Type B pancreatic cell (in vitro differentiated cells): ENCODE measurements around the gene STXBP6. TPM values are rescaled to one million over a fixed set of nuclear protein-coding genes. Genes with fewer than 3 reads are reported as not detected.

Experiments used
- DNase-seq: peaks from one replicate; pipeline ENCODE4 v3.0.0; 2021; ENCODE audit warnings: mixed read lengths; ENCODE audit not compliant: unreplicated experiment; ENCODE audit errors: extremely low spot score
- H3K27ac Mint-ChIP-seq: 2 replicates; pipeline ENCODE4 v1.8.0; 2021; ENCODE audit warnings: mild to moderate bottlenecking, mixed read lengths
- H3K27me3 Mint-ChIP-seq: 2 replicates; pipeline ENCODE4 v1.8.0; 2021; ENCODE audit warnings: mixed read lengths
- H3K36me3 Mint-ChIP-seq: 2 replicates; pipeline ENCODE4 v1.8.0; 2021; ENCODE audit warnings: mixed read lengths
- H3K4me1 Mint-ChIP-seq: one replicate; pipeline ENCODE4 v1.8.0; 2021; ENCODE audit warnings: mixed read lengths; ENCODE audit not compliant: unreplicated experiment
- H3K4me3 Mint-ChIP-seq: 2 replicates; pipeline ENCODE4 v1.8.0; 2021; ENCODE audit warnings: mild to moderate bottlenecking, mixed read lengths
- H3K9me3 Mint-ChIP-seq: 2 replicates; pipeline ENCODE4 v1.8.0; 2021; ENCODE audit warnings: mixed read lengths
- CTCF ChIP-seq: fragments of 200-600 bp; sonication (generic); conservative IDR thresholded peaks from 2 replicates; pipeline ENCODE4 v1.5.0; 2021; ENCODE audit warnings: antibody characterized with exemption, mild to moderate bottlenecking
- total RNA-seq: library from RNA; stranded (reverse); gene quantifications from 2 replicates; pipeline ENCODE4 v1.2.1, GENCODE V29; 2021; ENCODE audit warnings: low replicate concordance

The STXBP6 gene
- total RNA-seq, 1 donor from 2014 or later = 17.0 TPM

DNA sequence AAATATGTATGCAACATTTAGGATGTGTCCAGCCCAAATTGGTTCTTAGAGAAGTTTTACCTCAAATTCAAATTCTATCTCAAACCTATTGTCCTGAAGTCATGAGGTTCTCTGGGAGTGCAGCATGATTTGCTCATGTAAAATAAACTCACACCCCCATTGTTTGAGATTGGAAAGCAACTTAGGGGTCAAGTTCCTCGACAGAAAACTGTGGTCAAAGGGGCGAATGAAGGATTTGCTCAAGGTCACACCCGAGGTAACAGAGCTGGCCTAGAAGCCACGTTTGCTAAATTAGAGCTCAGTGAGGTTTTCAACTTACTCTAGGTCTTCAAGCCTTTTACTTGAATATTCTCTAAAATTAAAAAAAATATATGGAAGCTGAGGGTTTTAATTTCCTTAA, 218.3 kb downstream of the STXBP6 start:
- Mint-ChIP-seq H3K27ac (no peak overlapping the region), H3K4me1 (no peaks in the 10 kb centered on the region), H3K27me3 (no peaks in the 10 kb centered on the region), H3K9me3 (no peaks in the 10 kb centered on the region), H3K4me3 (no peak overlapping the region), H3K36me3 (peaks cover 9% of the 10 kb centered on the region)
- no peak for DNase-seq
- no peak for TF ChIP-seq CTCF

GRCh38 chr14:24829862-24830261, 220.1 kb downstream of the STXBP6 start:
- no peak for DNase-seq
- H3K36me3 Mint-ChIP-seq = peaks cover 9% of the 10 kb centered on the region
- no peak overlapping the region for H3K27ac Mint-ChIP-seq
- H3K27me3 Mint-ChIP-seq = no peaks in the 10 kb centered on the region
- TF ChIP-seq CTCF = no peak
- H3K4me1 Mint-ChIP-seq = no peaks in the 10 kb centered on the region
- H3K4me3 Mint-ChIP-seq = no peak overlapping the region
- no peaks in the 10 kb centered on the region for H3K9me3 Mint-ChIP-seq

GRCh38 chr14:24828486-24828885, 221.5 kb downstream of the STXBP6 start:
- Mint-ChIP-seq H3K4me1 (no peaks in the 10 kb centered on the region), H3K27ac (no peak overlapping the region), H3K27me3 (no peaks in the 10 kb centered on the region), H3K36me3 (peaks cover 5% of the 10 kb centered on the region), H3K4me3 (no peak overlapping the region), H3K9me3 (no peaks in the 10 kb centered on the region)
- DNase-seq = no peak
- no peak for TF ChIP-seq CTCF

GRCh38 chr14:24826390-24826789, 223.6 kb downstream of the STXBP6 start:
- Mint-ChIP-seq H3K4me1 (no peaks in the 10 kb centered on the region), H3K4me3 (no peak overlapping the region), H3K36me3 (peaks cover 5% of the 10 kb centered on the region), H3K9me3 (no peaks in the 10 kb centered on the region), H3K27ac (no peak overlapping the region), H3K27me3 (no peaks in the 10 kb centered on the region)
- no peak for DNase-seq
- TF ChIP-seq CTCF = no peak

DNA sequence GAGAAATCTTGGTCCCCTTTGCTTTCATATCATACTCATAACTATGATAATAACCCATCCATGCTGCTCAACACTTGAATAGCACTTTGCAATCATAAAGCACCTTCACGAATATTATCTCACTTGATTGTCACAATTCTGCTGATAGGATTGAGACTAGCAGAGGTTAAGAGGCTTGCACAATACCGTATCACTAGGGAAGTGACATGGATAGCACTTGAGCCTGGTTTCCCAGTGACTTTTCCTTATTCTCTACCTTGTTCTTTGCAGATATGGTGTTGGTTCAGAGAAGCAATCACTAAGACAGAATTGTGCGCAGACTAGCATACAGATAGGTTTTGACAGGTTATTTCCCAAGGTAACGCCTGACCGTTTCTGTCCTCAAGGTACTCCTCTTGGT, 229.3 kb downstream of the STXBP6 start:
- Mint-ChIP-seq H3K4me3 (no peak overlapping the region), H3K27ac (no peak overlapping the region), H3K36me3 (no peaks in the 10 kb centered on the region), H3K4me1 (peaks cover 26% of the 10 kb centered on the region), H3K9me3 (no peaks in the 10 kb centered on the region), H3K27me3 (no peaks in the 10 kb centered on the region)
- no peak for DNase-seq
- TF ChIP-seq CTCF = no peak

DNA sequence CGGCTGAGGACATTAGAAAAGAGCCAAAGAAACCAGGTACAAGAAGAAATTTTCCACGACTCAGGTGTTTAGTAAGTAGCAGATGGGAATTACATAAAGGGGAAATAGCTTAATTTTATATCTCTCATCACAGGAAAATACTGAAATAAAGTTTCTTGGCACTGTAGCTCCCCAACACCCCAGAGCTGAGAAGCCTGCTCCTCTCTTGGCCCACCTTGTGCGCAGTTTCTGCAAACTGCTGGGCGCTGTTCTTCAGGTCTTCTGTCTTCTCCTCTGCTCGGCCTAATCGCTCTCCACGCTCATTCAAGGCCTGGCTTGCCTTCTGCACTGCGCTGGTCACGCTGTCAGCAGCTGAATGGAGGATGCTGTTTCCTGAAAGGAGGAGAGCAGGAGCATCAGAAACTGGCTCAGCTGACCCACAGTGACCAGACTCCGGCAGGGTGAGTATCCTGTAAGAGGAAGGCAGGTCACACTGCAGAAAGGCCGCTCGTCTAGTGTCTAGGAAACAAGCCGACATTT, 231.1 kb downstream of the STXBP6 start:
- no peaks in the 10 kb centered on the region for H3K9me3 Mint-ChIP-seq
- DNase-seq = no peak
- H3K4me3 Mint-ChIP-seq = no peak overlapping the region
- H3K36me3 Mint-ChIP-seq = no peaks in the 10 kb centered on the region
- peaks cover 26% of the 10 kb centered on the region for H3K4me1 Mint-ChIP-seq
- H3K27me3 Mint-ChIP-seq = no peaks in the 10 kb centered on the region
- no peak overlapping the region for H3K27ac Mint-ChIP-seq
- TF ChIP-seq CTCF = no peak
